ENCODE data around the gene RNF224.

RNF224 gene

DNA sequence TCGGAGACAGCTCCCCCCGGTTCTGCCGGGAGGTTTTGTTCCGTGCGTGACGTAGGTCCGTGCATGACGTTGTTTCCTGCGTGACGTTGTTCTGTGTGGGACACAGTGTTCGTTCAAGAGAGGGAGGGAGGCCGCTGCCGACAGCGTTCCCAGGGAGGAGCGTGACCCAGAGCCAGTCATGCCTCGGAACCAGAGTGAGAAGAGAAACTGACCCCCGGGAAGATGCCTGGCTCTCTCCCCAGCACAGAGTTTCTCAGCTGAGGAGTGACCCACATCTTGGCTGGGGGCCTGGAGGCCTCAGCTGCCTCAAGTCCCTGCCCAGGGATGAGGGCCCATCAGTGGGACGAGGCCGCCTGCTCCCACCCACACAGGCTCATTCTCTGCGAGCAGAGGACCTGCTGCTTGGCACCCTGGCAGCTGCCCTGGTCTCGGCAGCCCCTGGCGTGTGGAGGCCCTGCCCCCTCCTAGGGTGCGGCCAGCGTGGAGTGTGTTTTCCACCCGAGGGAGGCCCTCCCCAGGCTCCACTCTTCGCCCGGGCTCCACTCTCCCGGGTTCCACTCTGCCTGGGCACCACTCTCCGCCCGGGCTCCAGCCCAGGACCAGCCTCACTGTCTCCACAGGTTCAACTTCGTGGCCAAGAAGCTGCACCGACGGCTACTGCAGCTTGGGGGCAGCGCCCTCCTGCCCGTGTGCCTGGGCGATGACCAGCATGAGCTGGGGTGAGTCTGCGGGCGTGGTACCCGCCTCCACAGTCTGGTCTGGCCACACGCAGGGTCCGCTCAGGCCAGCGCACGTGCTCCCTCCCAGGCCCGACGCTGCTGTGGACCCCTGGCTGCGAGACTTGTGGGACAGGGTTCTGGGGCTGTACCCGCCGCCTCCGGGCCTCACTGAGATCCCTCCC lies 13.9 kb upstream of the RNF224 start:
- DNase-seq, result peak in 9 of 51 donors; percentile 25 to 60 (median 46)

DNA sequence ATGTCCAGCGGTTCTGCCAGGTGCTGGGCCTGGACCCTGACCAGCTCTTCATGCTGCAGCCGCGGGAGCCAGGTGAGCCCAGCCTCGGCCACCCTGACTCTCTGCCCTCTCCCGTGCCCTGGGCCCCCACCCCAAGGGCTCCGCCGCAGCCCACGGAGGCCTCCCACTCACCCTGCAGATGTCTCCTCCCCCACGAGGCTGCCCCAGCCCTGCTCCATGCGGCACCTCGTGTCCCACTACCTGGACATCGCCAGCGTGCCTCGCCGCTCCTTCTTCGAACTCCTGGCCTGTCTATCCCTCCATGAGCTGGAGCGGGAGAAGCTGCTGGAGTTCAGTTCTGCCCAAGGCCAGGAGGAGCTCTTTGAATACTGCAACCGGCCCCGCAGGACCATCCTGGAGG lies 12.7 kb upstream of the RNF224 start:
- no peak for DNase-seq

DNA sequence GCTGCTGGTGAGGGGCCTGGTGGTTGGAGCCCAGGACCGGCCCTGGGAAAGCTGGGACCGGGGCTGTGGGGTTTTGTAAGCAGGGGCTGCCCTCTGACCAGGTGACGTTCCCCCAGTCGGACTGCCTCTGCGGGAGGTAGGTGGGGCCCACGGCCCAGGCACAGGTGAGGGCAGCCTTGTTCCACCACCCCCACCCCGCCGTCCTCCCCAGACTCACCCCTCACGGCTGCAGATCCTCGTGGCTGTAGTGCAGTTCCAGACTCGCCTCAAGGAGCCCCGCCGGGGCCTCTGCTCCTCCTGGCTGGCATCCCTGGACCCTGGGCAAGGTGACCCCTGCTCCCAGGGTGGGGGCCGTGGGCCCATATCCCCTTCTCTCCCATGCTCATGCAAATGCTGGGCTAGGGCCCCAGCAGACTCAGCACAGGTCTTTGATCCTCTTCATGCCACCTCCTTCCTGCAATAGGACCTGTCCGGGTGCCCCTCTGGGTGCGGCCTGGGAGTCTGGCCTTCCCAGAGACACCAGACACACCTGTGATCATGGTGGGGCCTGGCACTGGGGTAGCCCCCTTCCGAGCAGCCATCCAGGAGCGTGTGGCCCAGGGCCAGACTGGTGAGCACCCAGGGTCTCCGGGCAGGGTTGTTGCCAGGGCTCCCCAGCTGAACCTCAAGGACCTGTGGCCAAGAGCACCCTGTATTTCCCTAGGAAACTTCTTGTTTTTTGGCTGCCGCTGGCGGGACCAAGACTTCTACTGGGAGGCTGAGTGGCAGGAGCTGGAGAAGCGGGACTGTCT lies 11.9 kb upstream of the RNF224 start:
- DNase-seq, result no peak

DNA sequence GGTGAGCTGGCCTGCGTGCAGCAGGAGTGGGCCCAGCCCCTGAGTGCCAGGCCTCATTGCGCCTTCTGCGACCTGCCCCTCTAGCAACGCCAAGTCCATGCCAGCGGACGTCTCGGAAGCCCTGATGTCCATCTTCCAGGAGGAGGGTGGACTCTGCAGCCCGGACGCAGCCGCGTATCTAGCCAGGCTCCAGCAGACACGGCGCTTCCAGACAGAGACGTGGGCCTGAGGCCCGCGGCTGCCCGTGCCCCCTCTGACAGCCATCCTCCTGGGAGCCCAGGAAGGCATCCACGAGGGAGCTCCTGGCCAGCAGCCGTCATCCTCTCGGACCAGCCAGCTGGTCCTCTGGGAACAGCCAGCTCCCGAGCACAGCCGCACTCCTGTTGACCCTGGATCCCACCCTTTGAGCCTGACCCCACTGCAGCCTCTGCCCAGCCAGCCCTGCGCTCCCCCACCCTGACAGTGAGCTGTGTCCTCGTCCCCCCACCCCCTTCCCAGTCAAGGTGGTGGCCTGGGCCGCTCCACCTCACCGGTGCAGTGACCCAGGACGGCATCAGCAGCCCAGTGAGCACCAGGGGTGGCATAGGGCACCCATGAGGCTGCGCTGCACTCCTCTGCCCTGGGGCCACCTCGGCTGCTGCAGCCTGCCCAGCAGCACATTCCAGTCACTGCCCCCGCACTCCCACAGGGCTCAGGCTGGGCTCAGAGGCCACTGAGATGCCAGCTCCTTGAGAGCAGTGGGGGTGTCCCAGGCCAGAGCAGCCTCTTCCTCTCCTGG lies 10.9 kb upstream of the RNF224 start:
- no peak for DNase-seq

DNA sequence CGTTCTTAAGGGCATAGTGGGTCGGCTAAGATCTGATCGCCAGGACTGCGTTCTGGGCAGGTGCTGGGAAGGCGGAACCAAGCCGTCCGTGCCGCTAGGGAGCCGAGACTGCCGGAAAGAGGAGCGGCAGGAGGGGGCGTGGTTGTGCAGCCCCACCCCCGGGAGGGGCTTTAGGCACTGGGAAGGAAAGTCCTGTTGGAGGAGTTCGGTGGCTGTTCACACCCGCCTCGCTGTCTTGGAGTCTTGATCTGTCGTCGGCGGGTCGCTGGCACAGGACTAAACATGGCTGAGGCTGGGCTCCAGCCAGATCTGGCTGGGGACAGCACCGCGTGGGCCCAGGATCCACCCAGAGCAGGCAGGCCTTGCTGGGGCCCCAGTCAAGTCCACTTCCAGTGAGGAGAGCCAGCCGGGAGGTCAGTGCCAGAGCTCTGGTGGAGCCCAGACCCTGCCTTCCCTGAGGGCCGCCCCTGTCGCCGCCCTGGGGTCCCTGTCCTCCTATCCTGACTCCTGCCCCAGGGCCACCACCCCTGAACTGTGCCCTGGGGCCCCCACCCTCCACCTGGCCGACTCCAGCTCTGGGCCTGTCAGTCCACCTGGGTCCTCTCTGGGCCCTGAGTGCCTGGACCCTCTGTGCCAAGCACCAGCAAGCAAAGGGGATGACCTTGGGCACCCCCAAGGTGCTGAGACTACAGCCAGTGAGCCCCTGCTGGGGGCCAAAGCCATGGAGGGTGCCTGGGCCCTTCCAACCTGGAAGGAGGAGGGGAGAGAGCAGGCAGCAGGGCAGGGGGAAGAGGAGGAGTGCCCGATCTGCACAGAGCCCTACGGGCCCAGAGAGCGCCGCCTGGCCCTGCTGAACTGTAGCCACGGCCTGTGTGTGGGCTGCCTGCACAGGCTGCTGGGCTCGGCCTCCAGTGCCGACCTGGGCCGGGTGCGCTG lies 9.8 kb upstream of the RNF224 start:
- no peak for DNase-seq

DNA sequence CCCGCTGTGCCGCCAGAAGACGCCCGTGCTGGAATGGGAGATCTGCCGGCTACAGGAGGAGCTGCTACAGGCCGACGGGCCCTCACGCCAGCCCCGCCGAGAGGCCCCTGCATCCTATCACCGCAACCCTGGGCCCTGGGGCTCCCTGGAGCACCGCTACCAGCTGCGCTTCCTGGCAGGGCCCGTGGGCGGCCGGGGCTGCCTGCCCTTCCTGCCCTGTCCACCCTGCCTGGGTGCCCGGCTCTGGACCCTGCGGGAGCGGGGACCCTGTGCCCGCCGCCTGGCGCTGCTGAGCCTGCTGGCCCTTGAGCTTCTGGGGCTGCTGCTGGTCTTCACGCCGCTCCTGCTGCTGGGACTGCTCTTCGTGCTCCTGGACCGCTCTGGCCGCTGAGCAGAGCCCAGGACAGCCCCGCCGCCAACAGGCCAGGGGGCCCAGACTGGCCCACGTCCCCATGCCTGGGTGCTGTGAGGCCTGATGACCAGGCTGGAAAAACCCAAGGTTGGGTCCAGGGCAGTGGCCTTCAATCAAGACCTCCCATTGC lies 9.0 kb upstream of the RNF224 start:
- no peak for DNase-seq

GRCh38 chr9:137218754-137219271 lies 8.5 kb upstream of the RNF224 start:
- no peak for DNase-seq

DNA sequence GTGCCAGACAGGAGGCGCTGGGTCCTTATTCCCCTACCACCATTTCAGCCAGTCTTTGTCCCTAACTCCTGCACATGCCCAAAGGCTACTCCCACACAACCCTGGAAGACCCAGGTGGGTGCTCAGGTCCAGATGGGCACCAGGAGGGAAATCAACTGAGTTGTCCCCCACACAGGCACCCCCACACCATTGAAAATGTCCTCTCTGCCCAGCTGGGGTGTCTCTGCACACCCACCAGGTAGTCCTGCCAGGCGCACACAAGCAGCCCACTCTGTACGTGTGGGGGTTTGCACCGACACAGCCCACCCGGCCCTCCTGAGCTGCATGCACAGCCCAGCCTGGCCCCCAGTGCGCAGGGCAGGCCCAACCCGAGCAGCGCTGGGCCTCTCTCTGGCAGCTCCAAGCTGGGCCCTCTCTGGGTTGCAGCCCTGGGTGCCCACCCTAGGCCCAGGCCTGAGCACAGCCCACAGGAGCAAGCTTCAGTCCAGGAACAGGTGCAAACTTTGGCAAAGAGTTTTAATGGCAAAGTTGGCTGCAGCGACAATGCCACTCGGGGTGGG lies 7.5 kb upstream of the RNF224 start:
- no peak for DNase-seq

DNA sequence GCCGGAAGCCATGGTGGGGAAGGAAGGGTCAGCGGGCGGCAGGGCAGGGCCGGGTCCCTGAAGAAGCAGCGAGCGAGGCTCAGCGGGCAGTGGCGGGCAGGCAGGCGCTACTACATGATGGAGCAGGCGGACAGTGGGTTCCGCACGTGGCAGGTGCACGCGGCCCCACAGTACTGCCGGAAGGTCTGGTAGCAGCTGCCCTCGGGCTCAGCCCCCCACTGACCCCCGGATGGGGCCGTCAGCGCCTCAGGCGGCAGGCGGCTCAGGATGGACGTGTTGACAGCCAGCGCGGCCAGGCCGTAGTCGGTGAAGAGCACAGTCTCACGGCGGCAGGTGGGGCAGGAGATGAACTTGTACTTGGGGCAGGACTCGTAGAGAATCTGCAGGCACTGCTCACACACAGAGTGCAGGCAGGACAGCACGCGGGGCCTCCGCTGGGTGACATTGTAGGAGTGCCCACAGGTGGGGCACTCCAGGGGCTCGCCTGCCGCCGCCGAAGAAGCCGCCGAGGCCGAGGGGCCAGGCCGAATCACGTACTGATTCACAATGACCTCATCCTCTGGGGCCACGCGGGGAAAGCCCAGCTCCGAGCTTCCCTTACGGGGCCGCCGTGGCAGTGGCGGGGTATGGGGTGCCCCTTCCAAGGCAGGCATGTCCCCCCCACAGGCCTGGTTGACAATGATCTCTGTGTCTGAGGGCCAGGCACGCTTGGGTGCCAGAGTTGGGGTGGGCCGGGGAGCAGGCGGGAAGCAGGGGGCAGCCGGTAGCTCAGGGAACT lies 6.8 kb upstream of the RNF224 start:
- no peak for DNase-seq

GRCh38 chr9:137221095-137221505 lies 6.2 kb upstream of the RNF224 start:
- no peak for DNase-seq

DNA sequence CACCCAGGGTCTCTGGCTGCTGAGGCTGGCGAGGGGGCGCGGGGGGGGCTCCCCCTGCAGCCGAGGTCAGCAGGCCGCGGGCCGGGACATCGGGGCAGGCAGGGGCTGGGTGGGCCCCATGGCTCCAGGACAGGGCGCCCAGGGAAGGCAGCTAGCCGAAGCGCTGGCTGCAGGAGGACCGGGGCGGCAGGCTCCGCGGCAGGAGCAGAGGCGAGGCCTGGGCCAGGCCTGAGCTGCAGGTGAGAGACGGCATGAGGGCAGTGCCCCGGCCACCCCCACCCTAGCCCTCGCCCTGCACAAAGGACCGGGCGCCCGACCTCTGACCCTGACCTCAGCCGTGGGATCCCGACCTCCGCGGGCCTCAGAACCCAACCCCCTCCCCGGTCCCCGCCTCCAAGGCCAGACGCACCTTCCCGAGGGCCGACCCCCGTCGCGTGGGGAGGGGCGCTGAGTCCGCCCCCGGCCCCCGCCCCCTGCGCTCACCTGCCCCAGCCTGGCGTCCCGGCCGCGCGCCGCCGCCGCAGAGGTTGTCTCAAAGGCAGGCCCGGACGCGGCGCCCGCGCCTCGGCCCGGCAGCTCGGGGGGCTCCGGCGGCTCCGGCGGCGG lies 5.7 kb upstream of the RNF224 start:
- no peak for DNase-seq

DNA sequence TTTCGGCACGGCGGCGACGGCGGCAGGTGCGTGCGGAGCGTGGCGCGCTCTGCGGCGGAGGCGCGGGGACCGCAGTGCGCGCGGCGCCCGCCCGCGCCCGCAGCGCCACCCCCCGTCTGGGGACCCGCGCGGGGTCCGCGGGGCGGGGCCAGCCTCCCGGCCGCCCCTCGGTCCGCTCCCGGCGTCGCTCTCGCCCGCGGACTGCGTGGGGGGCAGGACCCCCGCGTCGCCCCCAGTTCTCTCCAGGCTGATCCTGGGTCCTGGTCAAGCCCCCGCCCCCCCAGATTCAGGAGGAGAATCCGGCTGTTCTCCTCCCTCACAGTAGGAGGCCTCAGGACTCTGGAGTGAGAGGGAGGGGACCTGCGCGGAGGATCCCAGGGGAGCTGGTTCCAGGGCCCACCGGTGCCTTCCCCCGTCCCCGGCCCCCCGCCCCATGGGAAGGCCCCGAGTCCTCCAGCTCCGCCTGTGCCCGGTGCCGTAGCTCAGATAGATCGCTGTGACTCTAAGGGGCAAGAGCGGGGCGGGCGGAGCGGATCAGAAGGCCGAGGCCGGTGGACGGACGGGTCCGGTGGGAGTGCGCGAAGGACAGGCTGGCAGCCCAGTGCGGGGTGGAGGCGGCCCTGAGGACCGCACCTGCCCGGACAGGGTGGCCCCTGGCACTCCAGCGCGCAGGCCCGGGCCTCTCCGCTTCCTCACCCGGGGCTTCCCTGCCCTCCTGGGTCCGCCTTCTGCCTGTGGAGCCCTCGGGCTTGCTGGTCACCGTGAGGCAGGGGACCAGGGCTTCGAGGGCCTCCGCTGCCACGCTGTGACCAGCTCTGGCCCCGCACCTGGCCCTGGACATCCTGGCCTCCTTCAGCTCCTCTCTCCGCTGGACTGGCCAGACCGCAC lies 4.9 kb upstream of the RNF224 start, which contains the start of gene RNF208:
Gene RNF208, minus strand, starts transcription at position 51 of the 888 bp plus-strand sequence. CDS start 1,028 bp downstream, outside the sequence.
- peak in 6 of 51 donors; percentile 13 to 61 (median 27) for DNase-seq

- DNase-seq, result peak; percentile 89 to 99 (median 96)
Observed at GRCh38 chr9:137223078-137223970, 4.0 kb upstream of the RNF224 start.

DNA sequence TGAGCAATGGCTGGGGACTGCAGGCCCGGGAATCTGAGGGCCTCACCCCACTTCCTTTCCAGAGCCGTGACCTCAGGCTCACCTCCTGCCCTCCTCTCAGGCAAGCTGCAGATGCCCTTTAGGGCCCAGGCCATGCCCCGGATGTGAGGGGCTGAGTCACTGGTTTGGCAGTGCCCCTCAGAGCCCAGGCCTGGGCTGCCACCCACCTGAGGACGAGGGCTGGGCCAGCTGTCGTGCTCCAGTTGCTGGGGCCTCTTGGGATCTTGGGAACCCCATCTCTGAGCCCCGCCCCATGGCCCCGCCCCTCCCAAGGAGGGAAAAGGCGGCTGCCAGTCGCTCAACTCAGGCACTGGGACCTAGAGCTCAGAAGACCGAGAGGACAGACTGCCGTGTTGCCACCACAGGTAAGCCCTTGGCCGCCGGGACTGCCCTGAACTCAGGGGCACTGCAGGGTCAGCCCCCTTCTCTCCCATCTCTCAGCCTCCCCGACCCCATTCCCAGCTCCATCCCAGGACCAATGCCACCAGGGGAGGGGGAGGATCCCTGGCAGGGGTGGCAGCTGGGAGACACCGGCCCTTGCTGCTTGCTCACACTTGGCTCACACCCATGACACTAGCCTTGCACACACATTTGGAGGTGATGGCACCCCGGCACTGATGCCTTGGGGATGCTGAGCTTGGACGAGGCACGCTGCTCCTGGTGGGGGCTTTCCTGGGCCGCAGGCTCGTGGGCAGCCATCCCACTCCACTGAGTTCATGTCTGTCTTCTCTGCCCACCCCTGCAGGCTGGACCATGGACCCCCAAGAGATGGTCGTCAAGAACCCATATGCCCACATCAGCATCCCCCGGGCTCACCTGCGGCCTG lies 2.2 kb upstream of the RNF224 start, which contains the start of gene CYSRT1:
Gene CYSRT1, plus strand, starts transcription at position 345 of the 865 bp plus-strand sequence. Its CDS starts 448 bp downstream, at position 793.
- no peak for DNase-seq
